ENCODE data around the gene POLR2H.
A peak's percentile ranks its signal among the peaks of the same experiment; 100 is the strongest.

POLR2H gene

GRCh38 chr3:184361532-184361931 is at the start of gene POLR2H, which contains the start of gene CLCN2:
Gene POLR2H (plus strand): TSS chr3:184361710. CDS start chr3:184363493, 1,783 bp downstream.
Gene CLCN2 (minus strand): TSS chr3:184361605. CDS start chr3:184361479, 126 bp downstream.
- DNase-seq, result peak; percentile 58

- DNase-seq, result peak; percentile 96
Measured at GRCh38 chr3:184314363-184314699, 47.2 kb upstream of the POLR2H start, which contains the start of gene EIF4G1. Gene EIF4G1 (plus strand): TSS chr3:184314606. CDS start chr3:184315797, 1,191 bp downstream.

- peak; percentile 70 for DNase-seq
Measured at GRCh38 chr3:184314700-184315542, 46.6 kb upstream of the POLR2H start.

- DNase-seq, result no peak
Measured at GRCh38 chr3:184315543-184315867, 46.0 kb upstream of the POLR2H start.

- DNase-seq, result no peak
Measured at GRCh38 chr3:184315871-184316661, 45.4 kb upstream of the POLR2H start.

- DNase-seq, result no peak
Measured at GRCh38 chr3:184316792-184317191, 44.7 kb upstream of the POLR2H start.

GRCh38 chr3:184317201-184317600 is 44.3 kb upstream of the POLR2H start:
- DNase-seq, result no peak

GRCh38 chr3:184320104-184320445 is 41.4 kb upstream of the POLR2H start:
- DNase-seq, result peak; percentile 49

- DNase-seq, result no peak
Measured at GRCh38 chr3:184321666-184322065, 39.8 kb upstream of the POLR2H start.

- no peak for DNase-seq
Measured at GRCh38 chr3:184322731-184323487, 38.6 kb upstream of the POLR2H start.

GRCh38 chr3:184323696-184324095 is 37.8 kb upstream of the POLR2H start:
- DNase-seq, result no peak

GRCh38 chr3:184325269-184325668 is 36.2 kb upstream of the POLR2H start:
- DNase-seq, result no peak

GRCh38 chr3:184325715-184326369 is 35.7 kb upstream of the POLR2H start:
- no peak for DNase-seq

- DNase-seq, result no peak
Measured at GRCh38 chr3:184327171-184327570, 34.3 kb upstream of the POLR2H start.

- no peak for DNase-seq
Measured at GRCh38 chr3:184328516-184328915, 33.0 kb upstream of the POLR2H start.

- DNase-seq, result no peak
Measured at GRCh38 chr3:184332370-184333090, 29.0 kb upstream of the POLR2H start.

- DNase-seq, result no peak
Measured at GRCh38 chr3:184333190-184333589, 28.3 kb upstream of the POLR2H start.

- no peak for DNase-seq
Measured at GRCh38 chr3:184333700-184334099, 27.8 kb upstream of the POLR2H start.

- DNase-seq, result peak; percentile 52
Measured at GRCh38 chr3:184334470-184335158, 26.9 kb upstream of the POLR2H start.

- no peak for DNase-seq
Measured at GRCh38 chr3:184335291-184335660, 26.2 kb upstream of the POLR2H start.

Measured in activated CD4-positive, alpha-beta T cell treated with anti-CD3 and anti-CD28 coated beads, Interleukin-2, Interleukin-6, amounts not matched to agents 100 ng/mL and 50 ng/mL, durations not matched to agents 16 hours and 8 hours (primary cell).